DOHH2 (cell line): ENCODE results near the gene TEKTIP1.
"Not testable (repeated sequence)": the region's sequence is repeated elsewhere in the genome, so short reads cannot be mapped to it uniquely, and the experiment has no call there.

Experiments
- EZH2phosphoT487 ChIP-seq: fragments of 200-600 bp; sonication (generic); IDR thresholded peaks from 2 replicates; pipeline ENCODE4 v1.6.1; 2017; ENCODE audit warnings: borderline replicate concordance, mild to moderate bottlenecking, antibody characterized with exemption, low read length, moderate library complexity, mixed read lengths
- TF ChIP-seq, protein P1 (sequence below): fragments of 200-600 bp; sonication (generic); IDR thresholded peaks from one replicate; pipeline ENCODE4 v1.5.1; 2014; ENCODE audit warnings: antibody characterized with exemption, mild to moderate bottlenecking, low read depth, low read length; ENCODE audit not compliant: poor library complexity, severe bottlenecking

DNA sequence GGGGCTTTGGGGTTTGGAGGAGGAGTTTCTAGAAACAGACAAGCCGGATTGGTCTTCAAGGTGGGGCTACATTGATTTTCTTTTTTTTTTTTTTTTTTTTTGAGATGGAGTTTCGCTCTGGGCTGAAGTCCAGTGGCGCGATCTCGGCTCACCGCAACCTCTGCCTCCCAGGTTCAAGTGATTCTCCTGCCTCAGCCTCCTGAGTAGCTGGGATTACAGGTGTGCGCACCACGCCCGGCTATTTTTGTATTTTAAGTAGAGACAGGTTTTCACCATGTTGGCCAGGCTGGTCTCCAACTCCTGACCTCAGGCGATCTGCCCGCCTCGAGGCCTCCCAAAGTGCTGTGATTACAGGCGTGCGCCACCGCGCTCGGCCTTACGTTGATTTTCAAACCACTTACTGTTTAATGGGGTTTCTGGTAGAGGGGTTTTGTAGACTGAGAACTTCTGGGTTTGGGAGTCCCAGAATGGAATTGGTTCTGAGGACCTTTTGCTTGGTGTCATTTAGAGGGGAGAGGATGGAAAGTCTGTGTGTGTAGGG lies 30.8 kb upstream of the TEKTIP1 start:
- TF ChIP-seq, protein P1, sequence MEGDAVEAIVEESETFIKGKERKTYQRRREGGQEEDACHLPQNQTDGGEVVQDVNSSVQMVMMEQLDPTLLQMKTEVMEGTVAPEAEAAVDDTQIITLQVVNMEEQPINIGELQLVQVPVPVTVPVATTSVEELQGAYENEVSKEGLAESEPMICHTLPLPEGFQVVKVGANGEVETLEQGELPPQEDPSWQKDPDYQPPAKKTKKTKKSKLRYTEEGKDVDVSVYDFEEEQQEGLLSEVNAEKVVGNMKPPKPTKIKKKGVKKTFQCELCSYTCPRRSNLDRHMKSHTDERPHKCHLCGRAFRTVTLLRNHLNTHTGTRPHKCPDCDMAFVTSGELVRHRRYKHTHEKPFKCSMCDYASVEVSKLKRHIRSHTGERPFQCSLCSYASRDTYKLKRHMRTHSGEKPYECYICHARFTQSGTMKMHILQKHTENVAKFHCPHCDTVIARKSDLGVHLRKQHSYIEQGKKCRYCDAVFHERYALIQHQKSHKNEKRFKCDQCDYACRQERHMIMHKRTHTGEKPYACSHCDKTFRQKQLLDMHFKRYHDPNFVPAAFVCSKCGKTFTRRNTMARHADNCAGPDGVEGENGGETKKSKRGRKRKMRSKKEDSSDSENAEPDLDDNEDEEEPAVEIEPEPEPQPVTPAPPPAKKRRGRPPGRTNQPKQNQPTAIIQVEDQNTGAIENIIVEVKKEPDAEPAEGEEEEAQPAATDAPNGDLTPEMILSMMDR, result not testable (repeated sequence)
- TF ChIP-seq EZH2phosphoT487, result not testable (repeated sequence)
